A673 (cell line): ENCODE data around the gene FDCSP.

ENCODE experiments used
- EZH2 ChIP-seq: fragments of 200-600 bp; sonication (generic); IDR thresholded peaks from 2 replicates; pipeline ENCODE4 v1.6.1; 2017; ENCODE audit warnings: borderline replicate concordance, low read depth, mild to moderate bottlenecking, mixed read lengths, antibody characterized with exemption, low read length; ENCODE audit not compliant: poor library complexity, severe bottlenecking
- TF ChIP-seq, protein P1 (sequence below): fragments of 300-800, 200-600 bp; sonication (generic); conservative IDR thresholded peaks from 2 replicates; pipeline ENCODE4 v1.5.1; 2017; ENCODE audit warnings: low read depth, mild to moderate bottlenecking, antibody characterized with exemption, low read length, moderate library complexity, mixed read lengths

- TF ChIP-seq EZH2, result no peak
- TF ChIP-seq, protein P1, sequence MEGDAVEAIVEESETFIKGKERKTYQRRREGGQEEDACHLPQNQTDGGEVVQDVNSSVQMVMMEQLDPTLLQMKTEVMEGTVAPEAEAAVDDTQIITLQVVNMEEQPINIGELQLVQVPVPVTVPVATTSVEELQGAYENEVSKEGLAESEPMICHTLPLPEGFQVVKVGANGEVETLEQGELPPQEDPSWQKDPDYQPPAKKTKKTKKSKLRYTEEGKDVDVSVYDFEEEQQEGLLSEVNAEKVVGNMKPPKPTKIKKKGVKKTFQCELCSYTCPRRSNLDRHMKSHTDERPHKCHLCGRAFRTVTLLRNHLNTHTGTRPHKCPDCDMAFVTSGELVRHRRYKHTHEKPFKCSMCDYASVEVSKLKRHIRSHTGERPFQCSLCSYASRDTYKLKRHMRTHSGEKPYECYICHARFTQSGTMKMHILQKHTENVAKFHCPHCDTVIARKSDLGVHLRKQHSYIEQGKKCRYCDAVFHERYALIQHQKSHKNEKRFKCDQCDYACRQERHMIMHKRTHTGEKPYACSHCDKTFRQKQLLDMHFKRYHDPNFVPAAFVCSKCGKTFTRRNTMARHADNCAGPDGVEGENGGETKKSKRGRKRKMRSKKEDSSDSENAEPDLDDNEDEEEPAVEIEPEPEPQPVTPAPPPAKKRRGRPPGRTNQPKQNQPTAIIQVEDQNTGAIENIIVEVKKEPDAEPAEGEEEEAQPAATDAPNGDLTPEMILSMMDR, result no peak
Observed at GRCh38 chr4:70179811-70180210, 46.1 kb upstream of the FDCSP start.
